Breast epithelium (tissue), 4 donors: ENCODE results near the gene UNC5B. TPM values are rescaled to one million over a fixed set of nuclear protein-coding genes. Genes with fewer than 3 reads are reported as not detected.

Experiments used
- DNase-seq, 2 donors: peaks; one replicate each; pipeline ENCODE4 v3.0.0-alpha.2; 2019; ENCODE audit warnings: low spot score in 2 of 2
- H3K27ac ChIP-seq, 2 donors: fragments of 200-600 bp; sonication (generic) in 1 of 2; one replicate each; pipeline ENCODE4 v1.5.1; 2016 to 2019; ENCODE audit warnings: mild to moderate bottlenecking in 1 of 2
- H3K27me3 ChIP-seq, 2 donors: fragments of 200-600 bp; sonication (generic) in 1 of 2; one replicate each; pipeline versions ENCODE4 v1.5.1 to v1.6.0; 2017 to 2019; ENCODE audit warnings: control low read depth in 1 of 2, mild to moderate bottlenecking in 1 of 2
- H3K36me3 ChIP-seq: fragments of 200-600 bp; one replicate; pipeline ENCODE4 v1.5.1; 2019
- H3K4me1 ChIP-seq, 2 donors: fragments of 200-600 bp; sonication (generic); one replicate each; pipeline ENCODE4 v1.5.1; 2016 to 2019; ENCODE audit warnings: control low read depth in 1 of 2
- H3K4me3 ChIP-seq, 3 donors: fragments of 200-600 bp; sonication (generic); 1 replicate in 2 of 3; 2 replicates in 1 of 3; pipeline ENCODE4 v1.5.1; 2016 to 2019; ENCODE audit warnings: mild to moderate bottlenecking in 3 of 3, moderate library complexity in 2 of 3
- H3K9me3 ChIP-seq, 2 donors: fragments of 200-600 bp; sonication (generic) in 1 of 2; one replicate each; pipeline ENCODE4 v1.5.1; 2016 to 2019; ENCODE audit warnings: control low read depth in 1 of 2
- POLR2A ChIP-seq: fragments of 450-650 bp; IDR thresholded peaks from one replicate; pipeline ENCODE4 v1.6.1; 2016; ENCODE audit warnings: antibody characterized with exemption, mild to moderate bottlenecking, moderate library complexity
- POLR2AphosphoS5 ChIP-seq, 3 donors: sonication (generic); formaldehyde crosslinking; IDR thresholded peaks; one replicate each; pipeline ENCODE4 v1.6.1; 2017; ENCODE audit warnings: antibody characterized with exemption in 3 of 3
- intact Hi-C: fragments of 100-400 bp; cut with DNase I; formaldehyde crosslinking; loops from one replicate; pipeline ENCODE4 v1.15.1; 2023; ENCODE audit warnings: low total_unique reads
- total RNA-seq, 3 donors: library from RNA; depleted of rRNA; stranded (reverse); fragments of >200 nt; gene quantifications; one replicate each; pipeline ENCODE4 v1.1.0, GENCODE V29; 2016
- TF ChIP-seq, protein P1 (sequence below), 3 donors: fragments of 450-650 bp; IDR thresholded peaks; one replicate each; pipeline ENCODE4 v1.5.1; 2016 to 2017; ENCODE audit warnings: antibody characterized with exemption in 3 of 3, mild to moderate bottlenecking in 3 of 3, moderate library complexity in 3 of 3

UNC5B gene
- total RNA-seq, 3 donors from 2014 or later, result 0.80 to 4.9 (median 3.5) TPM

DNA sequence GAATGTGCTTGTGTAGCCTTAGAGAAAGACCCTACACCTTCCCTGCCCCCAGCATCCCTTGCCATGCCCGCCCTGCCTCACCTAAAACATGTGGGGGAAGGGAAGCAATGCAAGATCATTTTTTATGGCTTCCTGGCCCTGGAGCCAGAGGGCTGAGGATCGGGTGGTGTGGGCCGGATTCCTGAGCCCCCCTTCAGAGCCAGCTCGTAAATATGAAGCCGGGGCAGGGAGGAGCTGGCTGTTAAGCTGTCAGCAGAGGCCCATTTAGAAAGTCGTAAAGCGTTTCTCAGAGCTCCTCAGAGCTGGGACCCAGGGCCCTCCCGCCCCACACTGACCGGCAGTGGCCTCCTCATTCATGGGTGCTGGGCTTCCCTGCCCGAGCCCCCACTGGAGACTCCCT, 23.9 kb downstream of the UNC5B start:
- peaks cover 3% of the 10 kb centered on the region in 2 donors for H3K4me1 ChIP-seq
- no peak for DNase-seq
- intact Hi-C loops, result no loop called here
- H3K9me3 ChIP-seq, result no peaks in the 10 kb centered on the region
- H3K36me3 ChIP-seq, result no peaks in the 10 kb centered on the region
- no peak overlapping the region for H3K4me3 ChIP-seq
- TF ChIP-seq POLR2AphosphoS5 (IDR thresholded peaks at IDR 0.05), result no peak
- TF ChIP-seq, protein P1, sequence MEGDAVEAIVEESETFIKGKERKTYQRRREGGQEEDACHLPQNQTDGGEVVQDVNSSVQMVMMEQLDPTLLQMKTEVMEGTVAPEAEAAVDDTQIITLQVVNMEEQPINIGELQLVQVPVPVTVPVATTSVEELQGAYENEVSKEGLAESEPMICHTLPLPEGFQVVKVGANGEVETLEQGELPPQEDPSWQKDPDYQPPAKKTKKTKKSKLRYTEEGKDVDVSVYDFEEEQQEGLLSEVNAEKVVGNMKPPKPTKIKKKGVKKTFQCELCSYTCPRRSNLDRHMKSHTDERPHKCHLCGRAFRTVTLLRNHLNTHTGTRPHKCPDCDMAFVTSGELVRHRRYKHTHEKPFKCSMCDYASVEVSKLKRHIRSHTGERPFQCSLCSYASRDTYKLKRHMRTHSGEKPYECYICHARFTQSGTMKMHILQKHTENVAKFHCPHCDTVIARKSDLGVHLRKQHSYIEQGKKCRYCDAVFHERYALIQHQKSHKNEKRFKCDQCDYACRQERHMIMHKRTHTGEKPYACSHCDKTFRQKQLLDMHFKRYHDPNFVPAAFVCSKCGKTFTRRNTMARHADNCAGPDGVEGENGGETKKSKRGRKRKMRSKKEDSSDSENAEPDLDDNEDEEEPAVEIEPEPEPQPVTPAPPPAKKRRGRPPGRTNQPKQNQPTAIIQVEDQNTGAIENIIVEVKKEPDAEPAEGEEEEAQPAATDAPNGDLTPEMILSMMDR (IDR thresholded peaks at IDR 0.05), result no peak
- no peak for TF ChIP-seq POLR2A
- H3K27me3 ChIP-seq, result no peaks in the 10 kb centered on the region
- no peak overlapping the region for H3K27ac ChIP-seq

- intact Hi-C loops, result no loop called here
- no peak overlapping the region for H3K4me3 ChIP-seq
- H3K4me1 ChIP-seq, result peaks cover 8 to 10% of the 10 kb centered on the region in 2 donors
- DNase-seq, result no peak
- H3K36me3 ChIP-seq, result no peaks in the 10 kb centered on the region
- H3K27me3 ChIP-seq, result no peaks in the 10 kb centered on the region
- no peaks in the 10 kb centered on the region for H3K9me3 ChIP-seq
- no peak for TF ChIP-seq POLR2A
- TF ChIP-seq, protein P1 (IDR thresholded peaks at IDR 0.05), result no peak
- TF ChIP-seq POLR2AphosphoS5 (IDR thresholded peaks at IDR 0.05), result no peak
- no peak overlapping the region for H3K27ac ChIP-seq
Observed at GRCh38 chr10:71236822-71237682, 24.7 kb downstream of the UNC5B start.

- no peaks in the 10 kb centered on the region for H3K36me3 ChIP-seq
- intact Hi-C loops, result loop anchor here (1.0 kb wide), 1 partner anchor 36 kb away; no protein-coding TSS in a partner anchor
- H3K4me3 ChIP-seq, result no peak overlapping the region
- TF ChIP-seq POLR2AphosphoS5 (IDR thresholded peaks at IDR 0.05), result no peak
- no peak for TF ChIP-seq POLR2A
- TF ChIP-seq, protein P1 (IDR thresholded peaks at IDR 0.05), result no peak
- no peak overlapping the region for H3K27ac ChIP-seq
- no peaks in the 10 kb centered on the region for H3K27me3 ChIP-seq
- H3K4me1 ChIP-seq, result peaks cover 10% of the 10 kb centered on the region in 2 donors
- H3K9me3 ChIP-seq, result no peaks in the 10 kb centered on the region
- DNase-seq, result no peak
Observed at GRCh38 chr10:71237843-71238623, 25.7 kb downstream of the UNC5B start.

- Histone ChIP-seq H3K4me1 (peaks cover 10 to 11% of the 10 kb centered on the region in 2 donors), H3K27me3 (no peaks in the 10 kb centered on the region), H3K27ac (no peak overlapping the region), H3K9me3 (no peaks in the 10 kb centered on the region), H3K36me3 (no peaks in the 10 kb centered on the region), H3K4me3 (no peak overlapping the region)
- intact Hi-C loops, result loop anchor here (1.0 kb wide), 1 partner anchor 36 kb away; no protein-coding TSS in a partner anchor
- TF ChIP-seq, protein P1 (IDR thresholded peaks at IDR 0.05), result no peak
- TF ChIP-seq POLR2A, result no peak
- TF ChIP-seq POLR2AphosphoS5 (IDR thresholded peaks at IDR 0.05), result no peak
- no peak for DNase-seq
Observed at GRCh38 chr10:71238626-71239025, 26.3 kb downstream of the UNC5B start.
